GM12873 (cell line): Measurements from ENCODE around the gene USH1G.

Experiments used
- CTCF ChIP-seq: IDR thresholded peaks from 2 replicates; pipeline ENCODE4 v1.5.1; 2012; ENCODE audit warnings: low read depth, mild to moderate bottlenecking, moderate library complexity, low read length, control low read depth; ENCODE audit not compliant: insufficient read depth; ENCODE audit errors: missing control alignments

USH1G gene

GRCh38 chr17:74903034-74903433 lies 20.0 kb downstream of the USH1G start:
- no peak for TF ChIP-seq CTCF

- TF ChIP-seq CTCF, result no peak
Observed at GRCh38 chr17:74901353-74902135, 21.5 kb downstream of the USH1G start.

DNA sequence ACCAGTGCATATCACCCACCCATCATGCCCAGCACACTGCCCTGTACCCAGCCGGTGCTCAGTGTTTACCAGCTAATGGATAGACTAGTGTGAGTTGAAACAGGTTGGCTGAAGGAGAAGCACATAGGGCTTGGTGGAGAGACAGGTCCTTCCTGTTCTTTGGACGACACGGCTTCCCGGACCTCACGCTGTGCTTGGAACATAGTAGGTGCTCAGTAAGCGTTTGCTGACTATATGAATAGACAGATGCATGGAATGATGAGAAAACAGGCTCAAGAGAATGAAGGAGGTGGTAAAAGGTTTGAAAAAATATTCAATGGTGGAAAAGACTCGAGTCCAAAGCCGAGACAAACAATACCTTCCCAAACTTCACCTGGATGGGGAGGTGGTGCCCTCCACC lies 22.8 kb downstream of the USH1G start:
- TF ChIP-seq CTCF, result no peak

- TF ChIP-seq CTCF, result no peak
Observed at GRCh38 chr17:74898376-74898946, 24.6 kb downstream of the USH1G start.

DNA sequence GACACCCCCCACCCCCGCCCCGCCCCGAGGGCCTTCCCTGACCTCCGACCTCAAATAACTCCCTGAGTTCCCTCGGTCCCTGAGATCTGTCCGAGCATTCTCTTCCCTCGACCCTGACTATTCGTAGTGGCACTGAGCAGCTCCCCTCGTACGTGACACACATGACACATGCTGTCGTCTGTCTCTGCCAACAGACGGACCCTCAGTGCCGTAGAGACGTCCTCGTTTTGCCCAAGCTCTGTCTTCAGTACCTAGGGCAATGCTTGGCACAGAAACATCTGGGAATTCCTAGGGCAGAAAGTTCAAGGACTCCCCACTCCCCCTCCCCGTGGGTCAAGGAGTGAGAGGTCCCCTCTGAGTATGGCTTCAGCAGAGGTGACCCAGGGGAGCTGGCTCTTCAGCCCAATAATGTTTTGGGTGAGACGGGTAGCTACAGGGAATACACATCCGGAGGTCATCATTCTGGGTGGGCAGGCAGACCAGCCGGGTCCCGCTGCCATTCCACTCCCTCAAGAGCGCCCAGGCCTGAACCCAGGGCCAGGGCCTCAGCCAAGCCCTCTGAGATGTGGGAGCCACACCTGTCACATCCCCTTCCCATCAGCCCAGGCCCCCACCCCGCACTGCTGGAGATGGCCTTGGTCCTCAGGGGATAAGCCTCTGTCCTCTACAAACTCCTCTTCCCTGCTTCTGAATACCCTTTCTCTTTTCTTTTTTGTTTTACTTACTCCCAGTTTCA lies 29.0 kb downstream of the USH1G start:
- TF ChIP-seq CTCF, result no peak

DNA sequence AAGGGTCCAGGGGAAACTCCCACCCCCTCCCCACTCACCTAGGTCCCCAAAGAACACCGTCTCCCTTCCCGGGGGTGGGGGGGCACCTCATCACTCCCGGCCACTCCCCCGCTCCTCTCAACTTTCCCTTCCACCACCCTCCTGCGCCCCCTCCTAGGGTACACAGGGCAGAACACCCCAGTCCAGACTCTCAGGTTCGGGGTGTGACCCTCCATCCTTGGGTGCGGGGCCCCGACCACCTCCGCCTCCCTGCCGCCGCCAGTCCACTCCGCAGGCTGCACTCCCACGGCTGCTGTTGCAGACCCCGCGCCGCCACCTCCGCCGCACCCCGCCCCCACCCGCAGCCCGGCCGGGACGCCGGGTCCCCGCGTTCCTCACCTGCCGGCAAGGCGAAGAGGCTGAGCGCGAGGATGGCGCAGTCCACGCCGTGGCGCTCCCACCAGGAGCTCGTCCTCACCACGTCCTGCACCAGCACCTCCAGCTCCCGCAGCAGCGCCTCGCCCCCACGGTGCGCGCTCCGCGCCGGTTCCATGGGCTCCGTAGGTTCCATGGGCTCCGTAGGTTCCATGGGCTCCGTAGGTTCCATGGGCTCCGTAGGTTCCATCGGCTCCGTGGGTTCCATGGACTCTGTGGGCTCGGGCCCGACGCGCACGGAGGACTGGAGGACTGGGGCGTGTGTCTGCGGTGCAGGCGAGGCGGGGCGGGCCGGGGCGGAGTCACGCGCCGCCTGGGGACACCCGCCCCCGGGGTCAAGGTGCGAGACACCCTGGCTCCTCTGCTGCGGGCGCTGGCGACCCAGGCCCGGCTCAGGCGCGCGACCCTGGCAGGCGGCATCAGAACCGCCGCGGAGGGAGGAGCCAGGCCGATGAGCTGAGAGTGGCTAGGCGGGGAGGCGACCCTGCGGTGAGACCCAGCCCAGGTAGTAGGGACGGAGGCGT lies 29.8 kb downstream of the USH1G start, which contains the start of gene FADS6:
Gene FADS6 (minus strand): TSS at position 660 of the 938 bp plus-strand sequence. CDS start 38 bp downstream, at position 622.
- TF ChIP-seq CTCF, result no peak
